NCI-H69 (cell line): ENCODE data around the gene UCN3.
"Not testable (repeated sequence)": the region's sequence is repeated elsewhere in the genome, so short reads cannot be mapped to it uniquely, and the experiment has no call there.

ENCODE experiments used
- DNase-seq: peaks from one replicate; lab custom pipeline; 2025; lab: John Stamatoyannopoulos, UW

UCN3 gene

DNA sequence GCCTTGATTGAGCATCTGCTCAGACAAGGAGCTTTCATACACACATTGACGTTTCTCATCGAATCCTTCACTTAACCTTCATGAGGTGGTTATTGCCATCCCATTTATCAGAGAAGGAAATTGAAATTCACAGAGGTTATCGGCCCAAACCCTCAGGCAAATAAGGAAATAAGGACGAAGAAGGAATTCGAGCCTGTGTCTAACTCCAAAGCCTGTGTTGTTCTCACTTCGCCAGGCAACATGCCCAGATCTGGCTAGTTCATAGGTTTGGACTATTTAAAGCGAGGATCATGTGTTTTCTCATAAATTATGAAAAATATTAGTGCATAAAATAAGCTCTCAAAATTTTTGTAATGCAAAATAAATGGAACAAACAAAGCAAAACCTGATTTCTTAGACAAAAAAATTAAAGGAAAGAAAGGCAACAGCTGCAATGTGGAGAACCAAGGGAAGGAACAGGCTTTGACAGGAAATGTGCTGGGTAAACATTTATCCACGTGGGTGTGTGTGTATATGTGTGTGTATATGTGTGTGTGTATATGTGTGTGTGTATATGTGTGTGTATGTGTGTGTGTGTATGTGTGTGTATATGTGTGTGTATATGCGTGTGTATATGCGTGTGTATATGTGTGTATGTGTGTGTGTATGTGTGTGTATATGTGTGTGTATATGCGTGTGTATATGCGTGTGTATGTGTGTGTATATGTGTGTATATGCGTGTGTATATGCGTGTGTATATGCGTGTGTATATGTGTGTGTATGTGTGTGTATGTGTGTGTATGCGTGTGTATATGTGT, 4.8 kb downstream of the UCN3 start:
- no peak for DNase-seq

GRCh38 chr10:5370493-5371352, 6.0 kb downstream of the UCN3 start:
- no peak for DNase-seq

DNA sequence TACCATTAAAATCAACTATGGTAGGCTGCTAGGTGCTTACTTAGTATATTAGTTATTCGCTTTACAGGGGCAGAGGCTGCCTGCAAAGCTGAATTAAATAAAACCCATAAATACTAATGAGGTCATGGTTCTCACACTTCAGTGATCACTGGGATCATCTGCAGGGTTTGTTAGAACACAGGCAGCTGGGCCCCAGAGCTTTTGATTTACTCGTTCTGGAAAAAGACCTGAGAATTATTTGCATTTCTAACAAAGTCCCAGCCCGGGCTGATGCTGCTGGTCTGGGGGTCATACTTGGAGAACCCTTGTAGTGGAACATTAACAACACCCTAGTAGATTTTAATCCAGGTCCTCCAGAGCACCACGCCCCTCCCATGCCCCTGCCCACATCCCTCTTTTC, 8.5 kb downstream of the UCN3 start:
- DNase-seq: no peak

- no peak for DNase-seq
These were observed 9.3 kb downstream of the UCN3 start for GRCh38 chr10:5373891-5374611.

DNA sequence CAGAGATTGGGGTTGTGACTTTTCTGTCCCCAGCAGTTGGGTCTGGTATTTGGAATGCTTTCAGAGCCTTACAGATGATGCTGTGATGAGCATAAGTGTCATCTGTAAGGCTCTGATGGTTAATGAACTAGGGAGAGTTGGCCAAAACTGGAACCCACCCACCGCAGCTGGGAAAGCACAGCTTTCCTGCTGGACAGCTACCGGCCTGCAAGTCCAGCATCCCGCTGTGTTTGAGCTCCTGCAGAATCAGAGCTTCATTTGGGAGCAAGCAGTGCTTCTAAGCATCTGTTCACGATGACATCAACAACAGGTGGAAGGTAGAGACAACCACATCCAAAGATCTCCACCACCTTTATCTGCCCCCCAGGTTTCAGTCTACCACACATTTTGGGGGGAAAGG, 11.7 kb downstream of the UCN3 start:
- no peak for DNase-seq

DNA sequence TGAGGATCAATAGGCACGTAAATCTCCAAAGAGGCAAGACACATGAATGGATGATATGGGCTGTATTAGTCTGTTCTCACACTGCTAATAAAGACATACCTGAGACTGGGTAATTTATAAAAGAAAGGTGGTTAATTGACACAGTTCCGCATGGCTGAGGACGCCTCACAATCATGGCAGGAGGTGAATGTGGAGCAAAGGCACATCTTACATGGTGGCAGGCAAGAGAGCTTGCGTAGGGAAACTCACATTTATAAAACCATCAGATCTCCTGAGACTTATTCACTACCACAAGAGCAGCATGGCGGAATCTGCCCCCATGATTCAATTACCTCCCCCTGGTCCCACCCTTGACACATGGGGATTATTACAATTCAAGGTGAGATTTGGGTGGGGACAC, 14.4 kb downstream of the UCN3 start:
- DNase-seq: not testable (repeated sequence)

- DNase-seq: not testable (repeated sequence)
These were observed 15.6 kb downstream of the UCN3 start for GRCh38 chr10:5380395-5380794.

DNA sequence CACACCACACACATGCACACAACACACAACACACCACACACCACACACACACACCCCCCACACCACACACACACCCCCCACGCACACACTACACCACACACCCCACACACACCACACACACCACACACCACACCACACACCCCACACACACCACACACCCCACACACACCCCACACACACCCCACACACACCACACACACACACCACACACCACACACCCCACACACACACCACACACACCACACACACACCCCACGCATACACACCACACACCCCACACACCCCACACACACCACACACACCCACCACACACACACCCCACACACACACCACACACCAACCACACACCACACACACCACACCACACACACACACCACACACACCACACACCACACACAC, 16.4 kb downstream of the UCN3 start:
- no peak for DNase-seq

GRCh38 chr10:5385224-5385623, 20.5 kb downstream of the UCN3 start:
- no peak for DNase-seq

GRCh38 chr10:5387169-5387568, 22.4 kb downstream of the UCN3 start:
- DNase-seq: no peak

- DNase-seq: no peak
These were observed 25.9 kb downstream of the UCN3 start for GRCh38 chr10:5390607-5391205.

GRCh38 chr10:5391790-5392189, 27.0 kb downstream of the UCN3 start:
- DNase-seq: no peak

- no peak for DNase-seq
These were observed 28.8 kb downstream of the UCN3 start for GRCh38 chr10:5393529-5393928.

- no peak for DNase-seq
These were observed 30.4 kb downstream of the UCN3 start for GRCh38 chr10:5395168-5395567.

- DNase-seq: no peak
These were observed 32.0 kb downstream of the UCN3 start for GRCh38 chr10:5396556-5397300.

DNA sequence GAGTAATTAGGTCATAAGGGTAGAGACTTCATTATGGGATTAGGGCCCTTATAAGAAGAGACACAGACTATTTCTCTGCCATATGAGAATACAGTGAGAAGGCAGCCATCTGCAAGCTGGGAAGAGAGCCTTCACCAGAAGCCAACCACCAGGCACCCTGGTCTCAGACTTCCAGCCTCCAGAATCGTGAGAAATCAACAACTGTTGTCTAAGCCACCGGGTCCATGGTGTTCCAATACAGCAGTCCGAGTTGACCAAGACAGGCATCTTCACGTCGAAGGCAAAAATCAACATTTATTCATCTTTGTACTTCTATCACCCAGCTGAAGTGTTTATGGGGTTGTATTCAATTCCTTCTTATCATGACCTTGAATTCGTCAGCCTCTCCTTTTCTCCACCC, 34.6 kb downstream of the UCN3 start:
- DNase-seq: no peak

- DNase-seq: peak; percentile 83
These were observed 35.9 kb downstream of the UCN3 start for GRCh38 chr10:5400468-5401240.

GRCh38 chr10:5402798-5403197, 38.0 kb downstream of the UCN3 start:
- DNase-seq: no peak

- DNase-seq: no peak
These were observed 39.7 kb downstream of the UCN3 start, which contains the start of gene TUBAL3 for GRCh38 chr10:5404208-5405041. Gene TUBAL3, minus strand, starts transcription at chr10:5404828. Its CDS starts 36 bp downstream, at chr10:5404792.

GRCh38 chr10:5406918-5407317, 42.2 kb downstream of the UCN3 start:
- no peak for DNase-seq
